NCI-H82 treated with DMSO at 0.1 percent for 48 hours (cell line): ENCODE measurements around the gene FOXN3.
A peak's percentile ranks its signal among the peaks of the same experiment; 100 is the strongest.

Experiments
- DNase-seq: peaks from one replicate; lab custom pipeline; 2025; ENCODE audit not compliant: unreplicated experiment; lab: John Stamatoyannopoulos, UW

FOXN3 gene, protein sequence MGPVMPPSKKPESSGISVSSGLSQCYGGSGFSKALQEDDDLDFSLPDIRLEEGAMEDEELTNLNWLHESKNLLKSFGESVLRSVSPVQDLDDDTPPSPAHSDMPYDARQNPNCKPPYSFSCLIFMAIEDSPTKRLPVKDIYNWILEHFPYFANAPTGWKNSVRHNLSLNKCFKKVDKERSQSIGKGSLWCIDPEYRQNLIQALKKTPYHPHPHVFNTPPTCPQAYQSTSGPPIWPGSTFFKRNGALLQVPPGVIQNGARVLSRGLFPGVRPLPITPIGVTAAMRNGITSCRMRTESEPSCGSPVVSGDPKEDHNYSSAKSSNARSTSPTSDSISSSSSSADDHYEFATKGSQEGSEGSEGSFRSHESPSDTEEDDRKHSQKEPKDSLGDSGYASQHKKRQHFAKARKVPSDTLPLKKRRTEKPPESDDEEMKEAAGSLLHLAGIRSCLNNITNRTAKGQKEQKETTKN

GRCh38 chr14:89417091-89417464 lies at the start of gene FOXN3:
Gene FOXN3 (minus strand): TSS chr14:89417233. CDS start chr14:89412476, 4,757 bp downstream.
- peak; percentile 51 for DNase-seq

DNA sequence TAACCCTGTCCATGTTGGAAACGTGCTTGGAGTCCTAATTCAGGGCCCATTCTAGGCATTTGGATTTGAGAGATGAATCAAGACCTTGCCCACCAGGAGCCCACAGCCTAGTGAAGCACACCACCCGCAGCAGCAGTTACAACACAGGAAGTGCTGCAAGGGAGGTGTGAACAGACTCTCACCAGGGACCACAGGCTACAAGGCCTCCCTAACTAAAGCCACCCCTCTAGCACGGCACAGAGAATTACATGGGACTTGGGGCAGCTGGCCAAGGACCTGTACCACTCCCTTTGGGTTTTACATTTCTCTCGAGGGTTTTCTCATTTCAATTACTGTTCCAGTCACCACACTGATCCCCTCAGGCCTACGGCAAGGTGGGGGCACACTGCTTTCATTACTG lies 49.5 kb upstream of the FOXN3 start:
- no peak for DNase-seq

- DNase-seq = no peak
These were observed 48.8 kb upstream of the FOXN3 start for GRCh38 chr14:89465876-89466275.

DNA sequence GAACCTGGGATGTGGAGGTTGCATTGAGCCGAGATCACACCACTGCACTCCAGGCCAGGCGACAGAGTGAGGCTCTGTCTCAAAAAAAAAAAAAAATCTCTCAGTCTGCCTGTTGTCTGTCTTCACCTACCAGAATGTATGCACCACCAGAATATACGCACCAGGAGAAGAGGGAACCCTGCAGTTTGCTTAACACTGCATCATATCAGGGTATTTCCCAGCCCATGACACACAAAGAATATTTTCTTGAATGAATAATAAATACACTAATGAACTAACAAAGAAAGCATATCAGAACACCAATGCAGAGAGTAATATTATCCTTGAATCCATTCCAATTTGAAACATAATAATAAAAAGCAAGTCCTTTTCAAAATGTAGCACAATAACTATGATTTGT lies 44.2 kb upstream of the FOXN3 start:
- DNase-seq = no peak

GRCh38 chr14:89458713-89459420 lies 41.8 kb upstream of the FOXN3 start:
- DNase-seq = no peak

- no peak for DNase-seq
These were observed 40.0 kb upstream of the FOXN3 start for GRCh38 chr14:89457007-89457406.

- DNase-seq = no peak
These were observed 38.4 kb upstream of the FOXN3 start for GRCh38 chr14:89455412-89455811.

DNA sequence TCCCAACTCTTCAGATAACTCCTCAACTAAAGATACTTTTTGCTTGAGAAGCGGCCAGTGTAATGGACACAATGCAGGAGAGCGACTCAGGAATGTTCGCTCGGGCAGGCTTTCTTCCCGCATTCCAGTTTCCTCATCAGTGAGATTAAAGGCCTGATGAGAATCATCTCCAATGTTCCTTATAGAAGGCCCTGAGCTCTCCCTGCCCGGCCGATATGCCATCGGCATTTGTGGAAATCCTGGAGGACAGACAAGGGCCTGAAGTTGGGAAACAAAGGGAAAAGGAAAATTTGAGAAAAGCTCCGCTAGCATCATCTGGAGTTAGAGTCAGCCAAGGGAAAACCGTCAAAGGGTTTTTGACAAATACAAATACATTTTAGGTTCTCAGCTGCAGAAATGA lies 38.0 kb upstream of the FOXN3 start:
- DNase-seq = no peak

DNA sequence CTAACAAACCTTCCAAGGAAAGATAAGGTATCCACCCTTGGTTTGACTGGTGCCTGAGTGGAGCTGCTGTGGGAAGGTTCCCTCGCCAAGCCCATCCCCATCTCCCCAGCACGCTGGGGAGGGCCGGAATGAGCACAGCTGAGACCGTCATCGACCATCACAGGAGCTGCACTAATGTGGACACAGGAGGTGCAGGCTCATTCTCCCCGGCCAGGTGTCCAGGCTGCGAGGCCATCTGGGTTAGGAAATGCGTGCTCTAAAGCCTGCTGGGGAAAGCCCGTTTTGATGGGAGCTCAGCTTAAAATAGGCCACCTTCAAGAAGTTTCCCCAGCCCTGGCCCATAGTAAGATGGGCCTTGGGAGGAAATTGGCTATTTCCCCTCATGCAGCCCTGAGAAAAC lies 35.2 kb upstream of the FOXN3 start:
- DNase-seq = no peak

- no peak for DNase-seq
These were observed 34.2 kb upstream of the FOXN3 start for GRCh38 chr14:89451229-89451628.

DNA sequence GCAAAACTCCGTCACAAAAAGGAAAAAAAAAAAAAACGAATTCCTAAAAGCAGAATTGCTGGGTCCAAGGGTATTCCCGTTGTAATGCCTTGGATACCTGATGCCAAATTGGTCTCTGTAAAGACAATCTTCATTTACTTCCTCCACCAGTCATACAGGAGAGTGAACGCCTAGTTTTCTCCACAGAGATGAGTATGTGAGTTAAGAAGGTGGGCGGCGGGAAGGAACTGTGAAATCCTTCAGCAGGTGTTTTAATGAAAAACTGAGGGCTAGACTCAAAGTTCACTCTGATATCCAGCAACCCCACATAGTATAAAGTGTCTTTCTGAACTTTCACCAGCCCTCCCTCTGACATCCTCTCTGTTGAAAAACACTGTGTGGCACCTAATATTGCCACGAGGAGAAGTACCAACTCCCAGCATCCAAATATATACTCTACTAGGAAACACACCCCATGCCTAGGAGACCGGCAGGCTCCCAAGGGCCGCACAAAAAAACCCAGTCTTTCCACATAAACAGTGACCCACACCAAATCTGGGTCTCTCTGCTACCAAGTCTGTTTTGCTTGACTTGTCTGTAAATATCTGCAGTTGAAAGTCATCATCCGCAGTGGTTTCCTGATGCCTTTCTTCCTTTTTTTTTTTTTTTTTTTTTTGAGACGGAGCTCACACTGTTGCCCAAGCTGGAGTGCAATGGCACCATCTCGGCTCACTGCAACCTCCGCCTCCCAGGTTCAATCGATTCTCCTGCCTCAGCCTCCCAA lies 30.3 kb upstream of the FOXN3 start:
- DNase-seq = no peak

GRCh38 chr14:89445273-89445973 lies 28.4 kb upstream of the FOXN3 start:
- DNase-seq = no peak

GRCh38 chr14:89444516-89445125 lies 27.6 kb upstream of the FOXN3 start:
- no peak for DNase-seq

DNA sequence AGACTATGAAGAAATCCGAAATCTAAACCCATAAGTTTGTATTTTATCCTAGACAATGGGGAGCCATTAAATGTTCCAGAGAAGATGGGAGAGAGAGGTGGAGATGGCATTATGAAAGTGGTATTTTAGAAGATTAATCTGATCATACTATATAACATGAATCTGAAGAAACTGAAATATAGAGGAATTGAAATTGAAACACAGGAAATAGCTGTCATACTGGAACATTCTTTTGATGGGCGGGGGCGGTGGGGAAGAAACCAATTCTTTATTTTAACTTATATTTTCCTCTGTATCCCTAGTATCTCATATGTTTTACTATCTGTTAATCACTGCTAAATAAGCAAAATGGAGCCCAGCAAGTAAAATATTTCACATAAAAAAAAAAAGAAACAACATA lies 27.0 kb upstream of the FOXN3 start:
- DNase-seq = no peak

- no peak for DNase-seq
These were observed 26.1 kb upstream of the FOXN3 start for GRCh38 chr14:89443042-89443629.

- no peak for DNase-seq
These were observed 25.2 kb upstream of the FOXN3 start for GRCh38 chr14:89442280-89442679.

- no peak for DNase-seq
These were observed 24.2 kb upstream of the FOXN3 start for GRCh38 chr14:89440986-89441909.

DNA sequence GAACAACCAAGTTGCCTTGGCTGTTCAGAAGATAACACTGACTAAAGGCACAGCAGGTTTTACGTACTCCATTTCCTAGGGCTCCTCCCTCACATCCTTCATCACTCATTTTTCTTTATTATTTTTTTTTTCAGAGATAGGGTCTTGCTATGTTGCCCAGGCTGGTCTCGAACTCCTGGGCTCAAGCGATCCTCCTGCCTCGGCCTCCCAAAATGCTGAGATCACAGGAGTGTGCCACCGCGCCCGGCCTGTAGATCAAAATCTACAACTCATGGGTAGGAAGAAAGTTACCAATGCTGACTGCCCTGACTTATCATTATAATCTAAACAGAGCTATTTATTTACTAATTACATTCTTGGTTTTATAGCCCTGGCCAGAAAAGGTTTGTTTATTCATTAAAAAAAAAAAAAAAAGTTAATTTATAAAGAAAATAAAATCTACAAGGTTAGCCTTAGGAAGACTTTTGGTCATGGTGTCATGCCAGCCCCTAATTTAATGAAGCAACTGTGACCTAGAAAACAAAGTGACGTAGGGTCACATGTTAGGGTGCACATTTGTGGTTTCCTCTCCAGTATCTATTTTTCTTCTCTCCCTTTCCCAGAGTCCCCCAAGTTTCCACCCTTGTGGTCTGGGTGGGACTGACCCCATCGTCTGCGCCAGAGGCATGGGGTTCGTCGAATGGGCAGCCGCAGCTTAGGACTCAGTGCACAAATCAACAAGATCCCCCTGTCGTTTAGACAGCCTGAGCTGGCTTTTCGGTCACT lies 19.0 kb upstream of the FOXN3 start:
- no peak for DNase-seq
